Astrocyte of the cerebellum (primary cell): ENCODE data around the gene GSAP.

ENCODE experiments used
- DNase-seq: peaks from one replicate; pipeline ENCODE4 v3.0.0-alpha.2; 2011; ENCODE audit warnings: low read depth
- H3K4me3 ChIP-seq: 2 replicates; pipeline ENCODE4 v1.5.1; 2011; ENCODE audit warnings: mild to moderate bottlenecking, low read depth, low read length, moderate library complexity
- CTCF ChIP-seq: IDR thresholded peaks from 2 replicates; pipeline ENCODE4 v1.5.1; 2012; ENCODE audit warnings: low read length, low read depth, moderate library complexity, mild to moderate bottlenecking; ENCODE audit errors: missing control alignments
- in situ Hi-C: cut with HindIII; loops from 2 replicates; pipeline ENCODE4 v1.10.0; 2017; ENCODE audit warnings: low sequenced_read_pairs

GSAP gene

GRCh38 chr7:77396894-77397547 lies 19.1 kb downstream of the GSAP start:
- in situ Hi-C loops, result no loop called here
- no peak for TF ChIP-seq CTCF
- no peak for DNase-seq
- no peak overlapping the region for H3K4me3 ChIP-seq

GRCh38 chr7:77395626-77396025 lies 20.5 kb downstream of the GSAP start:
- no peak overlapping the region for H3K4me3 ChIP-seq
- in situ Hi-C loops, result no loop called here
- no peak for TF ChIP-seq CTCF
- DNase-seq, result no peak

GRCh38 chr7:77393954-77394353 lies 22.2 kb downstream of the GSAP start:
- no peak for DNase-seq
- no peak for TF ChIP-seq CTCF
- H3K4me3 ChIP-seq, result no peak overlapping the region
- in situ Hi-C loops, result no loop called here

GRCh38 chr7:77393261-77393660 lies 22.9 kb downstream of the GSAP start:
- TF ChIP-seq CTCF, result no peak
- H3K4me3 ChIP-seq, result no peak overlapping the region
- in situ Hi-C loops, result no loop called here
- DNase-seq, result no peak

- no peak for TF ChIP-seq CTCF
- no peak for DNase-seq
- in situ Hi-C loops, result no loop called here
- no peak overlapping the region for H3K4me3 ChIP-seq
Observed at GRCh38 chr7:77391230-77391629, 24.9 kb downstream of the GSAP start.

- no peak for DNase-seq
- in situ Hi-C loops, result no loop called here
- no peak for TF ChIP-seq CTCF
- H3K4me3 ChIP-seq, result no peak overlapping the region
Observed at GRCh38 chr7:77388055-77388641, 28.0 kb downstream of the GSAP start.
